ENCODE data around the gene TSPAN18.

DNA sequence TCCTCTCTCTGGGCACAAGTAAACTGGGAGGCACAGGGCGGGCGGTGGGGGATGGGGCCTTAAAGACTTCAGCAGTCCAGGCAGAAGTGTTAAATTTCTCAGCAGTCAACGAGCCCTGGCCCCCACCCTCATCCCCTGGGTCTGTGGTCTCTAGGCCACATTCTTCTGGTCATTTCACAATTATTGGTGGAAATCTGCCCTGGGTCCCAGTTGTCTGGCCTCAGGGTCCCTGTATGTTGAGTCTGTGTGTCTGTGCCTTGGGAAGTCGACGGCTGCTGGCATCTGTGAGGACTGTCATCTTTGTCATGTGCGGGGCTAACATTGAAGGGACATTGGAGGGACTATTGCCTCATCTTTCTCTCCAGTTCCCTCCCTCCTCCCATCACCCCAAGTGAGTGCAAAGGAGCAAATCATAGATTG, 1.7 kb downstream of the TSPAN18 start:
- TF ChIP-seq CTCF (IDR thresholded peaks at IDR 0.05; ENCODE audit: control extremely low read depth in 1 of 3, insufficient read depth in 1 of 3, low read depth in 1 of 3, low read length in 3 of 3) = no peak
- no peak for TF ChIP-seq SUZ12 (IDR thresholded peaks at IDR 0.05; ENCODE audit: low read length)
- TF ChIP-seq SRF (IDR thresholded peaks at IDR 0.05; ENCODE audit: low read depth, low read length) = no peak
